22Rv1 (cell line): ENCODE measurements around the gene TRIM68.

Source experiments
- CTCF ChIP-seq: fragments of 450-650 bp; IDR thresholded peaks from 2 replicates; pipeline ENCODE4 v1.5.1; 2017; ENCODE audit warnings: mild to moderate bottlenecking
- ZFX ChIP-seq: fragments of 450-650 bp; IDR thresholded peaks from 2 replicates; pipeline ENCODE4 v1.6.1; 2017; ENCODE audit warnings: antibody characterized with exemption, borderline replicate concordance

DNA sequence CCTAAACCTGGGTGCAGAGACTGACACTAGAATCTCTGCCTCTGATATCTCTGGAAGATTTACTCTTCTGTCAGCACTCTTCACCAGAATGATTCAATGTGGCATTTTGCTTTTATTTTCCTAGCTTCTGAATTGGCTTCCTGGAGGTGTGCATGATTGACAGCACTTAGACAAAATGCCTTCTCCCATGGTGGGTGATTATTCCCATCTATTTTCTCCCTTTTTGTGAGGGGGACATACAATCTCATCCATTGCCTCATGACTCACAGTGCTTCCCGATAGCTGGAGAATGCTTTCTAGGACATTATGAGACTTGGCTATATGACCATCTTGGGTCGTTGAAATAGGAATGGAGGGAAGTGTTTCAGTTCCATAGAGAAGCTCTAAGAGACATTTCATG, 4.0 kb upstream of the TRIM68 start:
- no peak for TF ChIP-seq CTCF
- no peak for TF ChIP-seq ZFX
